Measurements from ENCODE around the gene SH2B3.
"Not testable (repeated sequence)": the region's sequence is repeated elsewhere in the genome, so short reads cannot be mapped to it uniquely, and the experiment has no call there.

Gene SH2B3

DNA sequence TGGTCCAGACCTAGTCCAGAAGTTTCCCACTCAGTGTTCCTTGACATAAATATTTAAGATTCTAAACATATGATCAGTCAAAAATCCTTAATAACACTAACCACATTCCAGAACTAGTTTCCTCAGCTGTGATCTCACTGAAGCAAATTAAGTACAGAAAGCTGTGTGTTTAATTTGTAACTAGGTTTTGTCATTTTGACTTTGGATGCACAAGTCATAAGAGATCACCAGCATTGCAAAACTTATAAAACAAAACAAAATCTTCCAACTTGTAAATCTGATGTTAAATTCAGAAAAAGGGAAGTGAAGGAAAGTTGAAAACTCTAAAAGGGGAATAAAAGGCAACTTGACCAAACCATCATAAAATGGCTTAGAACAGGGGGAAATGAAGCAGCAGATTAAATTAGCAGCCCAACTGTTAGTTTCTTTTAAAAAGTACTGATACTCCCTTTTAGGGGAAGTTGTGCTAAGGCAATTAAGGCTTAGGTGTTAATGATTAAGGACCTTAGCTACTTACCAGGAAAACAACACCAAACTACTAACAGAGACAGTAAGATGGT lies 56.6 kb downstream of the SH2B3 start:
- H3K36me3 Mint-ChIP-seq (ENCODE audit: insufficient read depth) = peaks cover 12% of the 10 kb centered on the region
- H3K4me3 Mint-ChIP-seq = no peak overlapping the region
- no peaks in the 10 kb centered on the region for H3K27me3 Mint-ChIP-seq
- peak overlapping the region in 1 of 2 donors; percentile 62 for H3K27ac Mint-ChIP-seq
- ATAC-seq (replicated peaks) = no peak
- H3K9me3 Mint-ChIP-seq = no peaks in the 10 kb centered on the region
- no peaks in the 10 kb centered on the region for H3K4me1 Mint-ChIP-seq (ENCODE audit: low read depth in 2 of 2)
- DNase-seq = no peak

- no peak overlapping the region for H3K4me3 Mint-ChIP-seq
- ATAC-seq (replicated peaks) = no peak
- no peaks in the 10 kb centered on the region for H3K27me3 Mint-ChIP-seq
- no peak for DNase-seq
- H3K36me3 Mint-ChIP-seq (ENCODE audit: insufficient read depth) = peaks cover 36% of the 10 kb centered on the region
- H3K27ac Mint-ChIP-seq = no peak overlapping the region
- no peaks in the 10 kb centered on the region for H3K4me1 Mint-ChIP-seq (ENCODE audit: low read depth in 2 of 2)
- H3K9me3 Mint-ChIP-seq = no peaks in the 10 kb centered on the region
Measured at GRCh38 chr12:111467092-111467856, 61.6 kb downstream of the SH2B3 start.

DNA sequence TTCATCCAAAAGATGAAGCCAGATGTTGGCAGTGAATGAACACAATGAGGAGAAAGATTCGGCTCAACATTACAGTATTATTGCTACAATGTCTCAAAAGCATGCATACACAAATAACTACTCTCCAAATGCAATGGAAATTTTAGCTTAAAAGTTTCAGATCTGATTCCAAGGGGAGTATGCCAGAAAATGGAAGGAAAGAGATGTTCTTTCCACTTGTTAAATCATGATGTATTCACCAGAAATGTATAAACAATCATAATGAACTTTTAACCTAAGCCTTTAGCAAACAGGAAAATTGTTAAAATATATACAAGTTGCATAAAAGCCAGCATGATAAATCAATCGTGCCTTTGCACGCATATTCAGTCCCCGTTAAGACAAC lies 62.1 kb downstream of the SH2B3 start:
- DNase-seq (no peak), ATAC-seq (replicated peaks) (no peak)
- Mint-ChIP-seq H3K9me3 (no peaks in the 10 kb centered on the region), H3K4me1 (ENCODE audit: low read depth in 2 of 2) (no peaks in the 10 kb centered on the region), H3K27ac (no peak overlapping the region), H3K27me3 (no peaks in the 10 kb centered on the region), H3K36me3 (ENCODE audit: insufficient read depth) (peaks cover 41% of the 10 kb centered on the region), H3K4me3 (no peak overlapping the region)

DNA sequence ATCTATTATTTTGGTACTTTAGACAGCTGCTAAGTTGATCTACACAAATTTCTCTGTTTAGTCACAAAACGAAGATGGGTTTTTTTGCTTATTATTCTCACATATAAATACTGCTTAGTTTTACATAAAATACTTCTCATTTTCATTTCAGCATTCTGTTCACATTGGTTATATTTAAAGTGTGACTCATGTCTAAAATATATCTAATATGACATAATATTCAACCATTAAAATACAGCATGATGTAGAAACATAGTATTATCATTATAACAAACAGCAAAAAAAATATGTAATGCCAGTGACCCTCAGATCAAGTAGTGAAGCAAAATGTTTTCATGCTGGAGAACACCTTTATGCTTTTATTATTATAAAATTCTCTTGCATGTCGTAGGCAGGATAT lies 63.7 kb downstream of the SH2B3 start:
- Mint-ChIP-seq H3K36me3 (ENCODE audit: insufficient read depth) (peaks cover 46% of the 10 kb centered on the region), H3K9me3 (no peaks in the 10 kb centered on the region), H3K4me1 (ENCODE audit: low read depth in 2 of 2) (no peaks in the 10 kb centered on the region), H3K27ac (no peak overlapping the region), H3K4me3 (no peak overlapping the region), H3K27me3 (no peaks in the 10 kb centered on the region)
- DNase-seq (no peak), ATAC-seq (replicated peaks) (no peak)

GRCh38 chr12:111471236-111471635 lies 65.5 kb downstream of the SH2B3 start:
- Mint-ChIP-seq H3K4me3 (no peak overlapping the region), H3K4me1 (ENCODE audit: low read depth in 2 of 2) (no peaks in the 10 kb centered on the region), H3K36me3 (ENCODE audit: insufficient read depth) (peaks cover 56% of the 10 kb centered on the region), H3K9me3 (no peaks in the 10 kb centered on the region), H3K27ac (peak overlapping the region in 1 of 2 donors; percentile 56), H3K27me3 (no peaks in the 10 kb centered on the region)
- no peak for DNase-seq
- no peak for ATAC-seq (replicated peaks)

DNA sequence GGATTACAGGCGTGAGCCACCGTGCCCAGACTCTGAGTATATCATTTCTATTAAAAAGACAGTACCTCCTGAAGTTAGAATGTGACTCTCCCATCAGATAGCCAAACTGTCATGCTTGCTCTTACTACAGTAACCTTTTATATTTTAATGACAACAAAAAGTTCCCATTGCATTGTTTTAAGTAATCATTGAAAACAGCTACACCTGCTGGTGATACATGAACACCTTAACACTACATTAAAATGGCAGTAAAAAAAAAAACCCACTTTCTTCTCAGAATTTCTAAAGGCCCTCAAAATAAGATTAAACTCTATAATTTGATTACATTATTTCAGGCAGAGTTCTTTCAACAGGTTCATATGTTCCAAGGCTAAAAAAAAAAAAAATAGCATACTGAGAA lies 76.7 kb downstream of the SH2B3 start:
- no peak for ATAC-seq (replicated peaks)
- Mint-ChIP-seq H3K27me3 (no peaks in the 10 kb centered on the region), H3K27ac (peak overlapping the region; percentile 65 to 82), H3K9me3 (no peaks in the 10 kb centered on the region), H3K36me3 (ENCODE audit: insufficient read depth) (peaks cover 76% of the 10 kb centered on the region), H3K4me1 (ENCODE audit: low read depth in 2 of 2) (no peaks in the 10 kb centered on the region), H3K4me3 (no peak overlapping the region)
- no peak for DNase-seq

DNA sequence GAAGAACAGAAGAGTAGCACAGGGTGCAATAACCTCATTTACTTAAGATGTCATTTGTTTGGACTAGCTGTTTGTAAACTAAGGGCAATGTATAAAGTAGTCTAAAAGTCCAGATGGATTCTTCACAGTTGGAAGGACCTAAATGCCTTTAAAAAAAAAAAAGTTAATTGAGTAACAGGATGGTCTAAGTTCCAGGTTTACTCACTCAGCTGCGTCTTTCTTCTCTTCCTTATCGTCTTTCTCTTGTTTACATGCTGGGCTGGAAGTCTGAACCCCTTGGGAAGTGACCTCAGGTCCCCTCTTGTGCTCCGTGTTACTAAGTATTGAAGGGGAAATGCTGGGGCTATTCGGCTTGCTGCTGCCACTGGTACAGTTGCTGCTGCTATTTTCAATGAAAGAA lies 82.5 kb downstream of the SH2B3 start:
- Mint-ChIP-seq H3K27me3 (no peaks in the 10 kb centered on the region), H3K4me1 (ENCODE audit: low read depth in 2 of 2) (no peaks in the 10 kb centered on the region), H3K9me3 (no peaks in the 10 kb centered on the region), H3K4me3 (no peak overlapping the region), H3K27ac (no peak overlapping the region), H3K36me3 (ENCODE audit: insufficient read depth) (peaks cover 69% of the 10 kb centered on the region)
- DNase-seq (no peak), ATAC-seq (replicated peaks) (no peak)

DNA sequence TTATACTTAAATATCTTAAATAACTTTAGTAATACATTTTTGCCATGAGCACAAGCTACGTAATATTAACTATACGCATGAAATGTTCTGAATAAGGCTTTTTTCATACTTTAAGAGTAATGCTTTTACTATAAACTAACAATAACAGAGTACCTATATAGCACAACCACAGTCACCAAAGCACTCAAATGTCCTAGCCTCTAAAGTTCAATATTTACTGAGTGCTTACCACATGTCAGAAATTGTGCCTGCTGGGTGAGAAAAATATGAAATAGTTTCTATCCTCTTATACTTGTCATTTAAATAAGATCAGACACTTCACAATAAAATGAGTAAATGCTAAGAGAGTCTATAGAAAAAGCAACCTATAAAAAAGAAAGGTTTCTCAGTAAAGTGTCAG lies 83.1 kb downstream of the SH2B3 start:
- Mint-ChIP-seq H3K4me1 (ENCODE audit: low read depth in 2 of 2) (no peaks in the 10 kb centered on the region), H3K27ac (no peak overlapping the region), H3K4me3 (no peak overlapping the region), H3K27me3 (no peaks in the 10 kb centered on the region), H3K9me3 (no peaks in the 10 kb centered on the region), H3K36me3 (ENCODE audit: insufficient read depth) (peaks cover 69% of the 10 kb centered on the region)
- ATAC-seq (replicated peaks) (no peak), DNase-seq (no peak)

- H3K36me3 Mint-ChIP-seq (ENCODE audit: insufficient read depth) = peaks cover 51% of the 10 kb centered on the region
- not testable (repeated sequence) for DNase-seq
Measured at GRCh38 chr12:111492979-111493378, 87.3 kb downstream of the SH2B3 start.

DNA sequence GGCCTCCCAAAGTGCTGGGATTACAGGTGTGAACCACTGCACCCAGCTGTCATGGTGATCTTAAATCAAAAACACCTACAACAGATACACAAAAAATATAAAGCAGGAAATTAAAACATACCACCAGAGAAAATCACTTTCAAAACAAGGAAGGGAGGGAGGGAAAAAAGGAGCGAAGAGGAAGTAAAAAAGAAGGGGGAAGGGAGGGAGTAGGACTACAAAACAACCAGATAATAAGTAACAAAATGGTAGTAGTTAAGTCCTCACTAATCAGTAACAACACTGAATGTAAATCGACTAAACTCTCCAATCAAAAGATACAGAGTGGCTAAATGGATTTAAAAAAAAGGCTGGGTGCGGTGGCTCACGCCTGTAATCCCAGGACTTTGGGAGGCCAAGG lies 89.0 kb downstream of the SH2B3 start:
- Mint-ChIP-seq H3K9me3 (no peaks in the 10 kb centered on the region), H3K4me3 (no peak overlapping the region), H3K36me3 (ENCODE audit: insufficient read depth) (peaks cover 45% of the 10 kb centered on the region), H3K4me1 (ENCODE audit: low read depth in 2 of 2) (no peaks in the 10 kb centered on the region), H3K27me3 (no peaks in the 10 kb centered on the region), H3K27ac (peak overlapping the region in 1 of 2 donors; percentile 3)
- DNase-seq (no peak), ATAC-seq (replicated peaks) (no peak)

More at GRCh38 chr12:111492979-111493378, 87.3 kb downstream of the SH2B3 start:
- H3K27ac Mint-ChIP-seq = peak overlapping the region in 1 of 2 donors; percentile 46
- H3K4me3 Mint-ChIP-seq; H3K9me3 Mint-ChIP-seq; H3K4me1 Mint-ChIP-seq (ENCODE audit: low read depth in 2 of 2); H3K27me3 Mint-ChIP-seq; ATAC-seq (replicated peaks): not testable (repeated sequence)

All from effector memory CD8-positive, alpha-beta T cell (primary cell).